Ovary (tissue), 10 donors: Measurements from ENCODE around the gene UGGT2. TPM values are rescaled to one million over a fixed set of nuclear protein-coding genes. Genes with fewer than 3 reads are reported as not detected.

Source experiments
- DNase-seq, 5 donors: peaks; one replicate each; pipeline ENCODE4 v3.0.0-alpha.2; 2019 to 2020
- H3K27ac ChIP-seq, 2 donors: fragments of 200-600 bp; one replicate each; pipeline versions ENCODE4 v1.5.1 to v1.8.0; 2019 to 2022
- H3K27me3 ChIP-seq: fragments of 200-600 bp; one replicate; pipeline ENCODE4 v1.8.0; 2022
- H3K36me3 ChIP-seq: fragments of 200-600 bp; sonication (generic); one replicate; pipeline ENCODE4 v1.5.1; 2019
- H3K4me1 ChIP-seq: one replicate; pipeline ENCODE4 v1.8.1; 2013; ENCODE audit warnings: mild to moderate bottlenecking, moderate library complexity; ENCODE audit not compliant: insufficient read depth
- H3K4me3 ChIP-seq: fragments of 200-600 bp; sonication (generic); one replicate; pipeline ENCODE4 v1.5.1; 2017
- H3K9me3 ChIP-seq, 2 donors: fragments of 200-600 bp in 1 of 2; sonication (generic) in 1 of 2; one replicate each; pipeline versions ENCODE4 v1.5.1 to v1.8.1; 2013 to 2019; ENCODE audit warnings: mild to moderate bottlenecking in 1 of 2, moderate library complexity in 1 of 2
- EP300 ChIP-seq: sonication (generic); formaldehyde crosslinking; IDR thresholded peaks from one replicate; pipeline ENCODE4 v1.6.1; 2017; ENCODE audit warnings: antibody characterized with exemption
- POLR2A ChIP-seq: fragments of 450-650 bp; IDR thresholded peaks from one replicate; pipeline ENCODE4 v1.6.1; 2017; ENCODE audit warnings: antibody characterized with exemption, mild to moderate bottlenecking, moderate library complexity
- WGBS, 3 donors: extraction: QIAGEN DNeasy Blood & Tissue Kit in 1 of 3; methylation state at CpG; one replicate each; pipeline versions ENCODE4 v1.1.5 to v1.1.7; 2013 to 2017; 5-methylcytosine and 5-hydroxymethylcytosine counted together
- intact Hi-C, 4 donors: fragments of 100-400 bp; cut with DNase I; formaldehyde crosslinking; loops; one replicate each; pipeline versions ENCODE4 v1.11.0 to v1.15.1; 2022 to 2023
- long read RNA-seq, 3 donors: library from polyadenylated mRNA in 2 of 3; unstranded in 2 of 3; transcript quantifications; one replicate each; pipeline ENCODE4 v2.0.0 and lab custom pipeline, GENCODE V29; 2021 to 2026
- polyA plus RNA-seq, 2 donors: library from polyadenylated mRNA; stranded (reverse); fragments of 200-250 nt in 1 of 2; fragments of 350-450 nt in 1 of 2; fragmentation: Illumina TruSeq in 1 of 2; extraction: RNeasy Lipid Tissue Mini Kit (QIAGEN cat#74804) in 1 of 2; gene quantifications; one replicate each; pipeline ENCODE4 v1.2.3, GENCODE V29; 2013 to 2014
- total RNA-seq, 7 donors: library from RNA; depleted of rRNA in 2 of 7; stranded (reverse); fragments of >200 nt in 2 of 7; fragmentation: NEBNext Ultra II Directional in 3 of 7; extraction: Animal tissue kit (Norgen Biotek cat#: 25700) in 3 of 7; gene quantifications; one replicate each; pipeline versions ENCODE4 v1.1.0 to v1.2.4, GENCODE V29; 2016 to 2023
- TF ChIP-seq, protein P1 (sequence below), 3 donors: fragments of 450-650 bp in 2 of 3; fragments of 200-600 bp in 1 of 3; IDR thresholded peaks; one replicate each; pipeline versions ENCODE4 v1.5.1 to v1.8.0; 2016 to 2022; ENCODE audit warnings: antibody characterized with exemption in 3 of 3, mild to moderate bottlenecking in 1 of 3
- donor health status: DM: no; HTN: no; CAD: no; lungs with moderate emphysema.
- donor health status: DM: no; HTN: no; CAD: no.
- donor health status: Bipolar disorder and iron deficiency.
- donor health status: DM: yes; HTN: yes; CAD: no.
- donor health status: DM: no; HTN: no; CAD: no.
- donor health status: DM: yes; HTN: yes; CAD: no.

The UGGT2 gene, protein sequence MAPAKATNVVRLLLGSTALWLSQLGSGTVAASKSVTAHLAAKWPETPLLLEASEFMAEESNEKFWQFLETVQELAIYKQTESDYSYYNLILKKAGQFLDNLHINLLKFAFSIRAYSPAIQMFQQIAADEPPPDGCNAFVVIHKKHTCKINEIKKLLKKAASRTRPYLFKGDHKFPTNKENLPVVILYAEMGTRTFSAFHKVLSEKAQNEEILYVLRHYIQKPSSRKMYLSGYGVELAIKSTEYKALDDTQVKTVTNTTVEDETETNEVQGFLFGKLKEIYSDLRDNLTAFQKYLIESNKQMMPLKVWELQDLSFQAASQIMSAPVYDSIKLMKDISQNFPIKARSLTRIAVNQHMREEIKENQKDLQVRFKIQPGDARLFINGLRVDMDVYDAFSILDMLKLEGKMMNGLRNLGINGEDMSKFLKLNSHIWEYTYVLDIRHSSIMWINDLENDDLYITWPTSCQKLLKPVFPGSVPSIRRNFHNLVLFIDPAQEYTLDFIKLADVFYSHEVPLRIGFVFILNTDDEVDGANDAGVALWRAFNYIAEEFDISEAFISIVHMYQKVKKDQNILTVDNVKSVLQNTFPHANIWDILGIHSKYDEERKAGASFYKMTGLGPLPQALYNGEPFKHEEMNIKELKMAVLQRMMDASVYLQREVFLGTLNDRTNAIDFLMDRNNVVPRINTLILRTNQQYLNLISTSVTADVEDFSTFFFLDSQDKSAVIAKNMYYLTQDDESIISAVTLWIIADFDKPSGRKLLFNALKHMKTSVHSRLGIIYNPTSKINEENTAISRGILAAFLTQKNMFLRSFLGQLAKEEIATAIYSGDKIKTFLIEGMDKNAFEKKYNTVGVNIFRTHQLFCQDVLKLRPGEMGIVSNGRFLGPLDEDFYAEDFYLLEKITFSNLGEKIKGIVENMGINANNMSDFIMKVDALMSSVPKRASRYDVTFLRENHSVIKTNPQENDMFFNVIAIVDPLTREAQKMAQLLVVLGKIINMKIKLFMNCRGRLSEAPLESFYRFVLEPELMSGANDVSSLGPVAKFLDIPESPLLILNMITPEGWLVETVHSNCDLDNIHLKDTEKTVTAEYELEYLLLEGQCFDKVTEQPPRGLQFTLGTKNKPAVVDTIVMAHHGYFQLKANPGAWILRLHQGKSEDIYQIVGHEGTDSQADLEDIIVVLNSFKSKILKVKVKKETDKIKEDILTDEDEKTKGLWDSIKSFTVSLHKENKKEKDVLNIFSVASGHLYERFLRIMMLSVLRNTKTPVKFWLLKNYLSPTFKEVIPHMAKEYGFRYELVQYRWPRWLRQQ (N-terminal part only)
- total RNA-seq (10 to 100 TPM; 25.1 to 52.6 (median 30.7) TPM), polyA plus RNA-seq (10 to 100 TPM in 1 of 2 donors, 1 to 10 TPM in 1; 7.7 to 18.3 TPM)
- long read RNA-seq, donor 1, transcript UGGT2-201 (8 exons, 2,240 nt): major isoform, 6 of 20 reads
- long read RNA-seq, donor 1, partial matches to known transcripts: 7 of 20 reads
- long read RNA-seq, donor 1, other reads (novel, unspliced or antisense): 5 of 20 reads
- long read RNA-seq, donor 2, partial matches to known transcripts: 9 of 12 reads
- long read RNA-seq, donor 2, other reads (novel, unspliced or antisense): 0 of 12 reads
- long read RNA-seq, donor 3, partial matches to known transcripts: 1 of 8 reads
- long read RNA-seq, donor 3, other reads (novel, unspliced or antisense): 3 of 8 reads

DNA sequence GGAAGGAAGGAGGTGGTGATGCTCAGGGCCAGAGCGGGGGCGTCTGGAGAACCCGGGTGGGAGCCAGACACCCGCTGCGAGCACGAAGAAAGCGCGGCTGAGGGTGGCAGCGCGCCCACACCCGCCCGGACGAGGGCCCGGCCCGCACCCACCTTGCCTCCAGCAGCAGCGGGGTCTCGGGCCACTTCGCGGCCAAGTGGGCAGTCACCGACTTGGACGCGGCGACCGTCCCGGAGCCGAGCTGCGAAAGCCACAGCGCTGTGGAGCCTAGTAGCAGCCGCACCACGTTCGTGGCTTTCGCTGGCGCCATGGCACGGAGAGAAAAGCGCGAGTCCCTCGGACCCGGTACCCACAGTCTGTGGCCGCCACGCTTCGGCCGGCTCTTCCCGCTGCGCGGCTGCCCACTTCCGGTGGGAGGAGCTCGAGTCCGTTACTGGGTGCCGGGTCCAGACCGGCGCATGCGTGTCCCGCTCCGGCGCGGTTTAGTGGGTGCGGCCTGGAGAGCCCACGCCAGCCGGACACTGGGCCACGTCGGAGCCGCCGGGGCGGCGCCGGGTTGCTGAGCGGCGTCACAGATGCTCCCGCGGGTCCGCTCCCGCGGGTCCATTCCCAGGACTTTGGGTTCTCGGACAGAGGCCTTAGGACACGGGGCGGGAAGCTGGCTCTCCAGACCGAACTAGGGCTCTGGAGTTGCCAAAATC lies at the start of gene UGGT2:
Gene UGGT2, minus strand, starts transcription at position 399 of the 701 bp plus-strand sequence. Its CDS starts 89 bp downstream, at position 310.
- Histone ChIP-seq H3K36me3 (no peaks in the 10 kb centered on the region), H3K27me3 (no peaks in the 10 kb centered on the region), H3K9me3 (no peaks in the 10 kb centered on the region), H3K4me3 (peak within 1 kb of the TSS; percentile 100), H3K4me1 (no peaks in the 10 kb centered on the region), H3K27ac (peak within 1 kb of the TSS; percentile 63 to 70)
- WGBS, 3 donors: 0 to 1% (median 1%) methylated on average over 35 to 77 of the region's 77 CpGs
- peak; percentile 93 to 96 (median 95) for DNase-seq
- TF ChIP-seq, protein P1, sequence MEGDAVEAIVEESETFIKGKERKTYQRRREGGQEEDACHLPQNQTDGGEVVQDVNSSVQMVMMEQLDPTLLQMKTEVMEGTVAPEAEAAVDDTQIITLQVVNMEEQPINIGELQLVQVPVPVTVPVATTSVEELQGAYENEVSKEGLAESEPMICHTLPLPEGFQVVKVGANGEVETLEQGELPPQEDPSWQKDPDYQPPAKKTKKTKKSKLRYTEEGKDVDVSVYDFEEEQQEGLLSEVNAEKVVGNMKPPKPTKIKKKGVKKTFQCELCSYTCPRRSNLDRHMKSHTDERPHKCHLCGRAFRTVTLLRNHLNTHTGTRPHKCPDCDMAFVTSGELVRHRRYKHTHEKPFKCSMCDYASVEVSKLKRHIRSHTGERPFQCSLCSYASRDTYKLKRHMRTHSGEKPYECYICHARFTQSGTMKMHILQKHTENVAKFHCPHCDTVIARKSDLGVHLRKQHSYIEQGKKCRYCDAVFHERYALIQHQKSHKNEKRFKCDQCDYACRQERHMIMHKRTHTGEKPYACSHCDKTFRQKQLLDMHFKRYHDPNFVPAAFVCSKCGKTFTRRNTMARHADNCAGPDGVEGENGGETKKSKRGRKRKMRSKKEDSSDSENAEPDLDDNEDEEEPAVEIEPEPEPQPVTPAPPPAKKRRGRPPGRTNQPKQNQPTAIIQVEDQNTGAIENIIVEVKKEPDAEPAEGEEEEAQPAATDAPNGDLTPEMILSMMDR (IDR thresholded peaks at IDR 0.05): no peak
- peak; percentile 80 for TF ChIP-seq POLR2A
- intact Hi-C loops: no loop called here

DNA sequence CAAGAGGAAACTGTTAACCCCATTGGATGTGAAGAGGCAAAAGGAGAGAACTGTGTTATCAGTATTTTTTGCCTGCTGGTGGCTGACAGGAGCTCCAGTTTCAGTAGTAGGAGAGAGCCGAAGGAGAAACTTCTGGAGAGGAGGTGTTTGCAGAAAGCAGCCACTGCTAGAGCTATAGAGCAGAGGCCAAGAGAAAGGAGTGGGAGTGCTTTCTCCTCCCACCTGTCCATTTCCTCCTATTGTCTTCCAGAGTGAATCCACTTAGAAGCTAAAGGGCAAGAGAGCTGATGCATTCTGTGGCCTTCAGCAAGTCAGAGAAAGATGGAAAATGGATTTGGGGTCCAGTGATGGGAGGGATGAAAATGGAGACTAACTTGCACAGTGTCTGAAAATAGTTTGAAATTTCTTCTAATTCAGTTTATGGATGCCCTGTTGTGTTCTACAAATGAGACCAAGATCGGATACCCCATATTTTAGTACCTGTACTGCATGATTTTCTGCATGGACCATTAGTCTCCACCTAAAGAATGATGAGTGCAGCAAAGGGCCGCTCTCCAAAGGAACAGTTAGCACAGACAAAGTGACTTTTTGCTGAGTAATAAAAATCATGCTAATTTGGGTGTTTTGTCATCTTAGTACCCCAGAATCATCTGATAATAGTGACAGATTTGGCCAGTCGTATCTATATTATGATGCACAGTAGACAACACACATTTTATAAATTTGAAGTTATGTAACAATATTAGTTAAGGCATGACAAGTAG lies 47.4 kb upstream of the UGGT2 start:
- Histone ChIP-seq H3K27me3 (no peaks in the 10 kb centered on the region), H3K27ac (no peak overlapping the region), H3K9me3 (no peaks in the 10 kb centered on the region), H3K4me3 (no peak overlapping the region), H3K36me3 (no peaks in the 10 kb centered on the region), H3K4me1 (no peaks in the 10 kb centered on the region)
- intact Hi-C loops: no loop called here
- TF ChIP-seq, protein P1 (IDR thresholded peaks at IDR 0.05): no peak
- TF ChIP-seq POLR2A (no peak), EP300 (no peak)
- WGBS, 3 donors: 73 to 79% (median 73%) methylated on average over 4 of the region's 4 CpGs
- no peak for DNase-seq

DNA sequence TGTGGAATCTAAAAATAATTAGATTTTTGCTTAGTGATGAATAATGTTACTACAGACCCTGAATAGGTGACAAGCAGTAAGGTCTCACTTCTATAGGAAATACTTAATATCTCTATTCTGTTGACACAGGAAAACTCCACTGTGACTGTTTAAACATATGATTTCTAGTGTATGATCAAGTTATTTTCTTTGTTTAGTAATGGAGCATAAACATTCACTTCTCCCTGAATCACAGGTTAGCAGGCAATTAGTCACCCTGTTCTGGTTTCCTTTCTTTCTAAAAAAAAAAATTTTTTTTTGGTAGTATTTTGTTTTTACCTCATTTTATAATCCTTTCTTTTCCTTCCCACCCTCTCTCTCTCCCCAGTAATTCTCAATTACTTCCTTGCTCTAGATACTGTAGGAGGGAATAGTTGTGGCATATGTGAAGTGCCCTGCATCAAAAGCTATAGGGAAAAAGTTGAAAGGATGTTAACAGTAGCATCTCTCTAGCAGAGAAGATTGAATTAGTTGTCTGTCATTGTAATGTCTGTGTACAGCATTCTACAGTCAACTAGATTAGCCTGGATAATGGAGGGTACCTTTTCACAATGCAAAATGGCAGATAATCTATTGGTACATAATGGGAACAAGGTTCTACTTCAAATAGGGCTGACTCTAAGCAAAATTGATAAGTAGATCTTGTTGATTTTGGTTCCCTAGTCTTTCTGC lies 40.2 kb upstream of the UGGT2 start:
- no peak for DNase-seq
- intact Hi-C loops: no loop called here
- H3K27me3 ChIP-seq: no peaks in the 10 kb centered on the region
- no peaks in the 10 kb centered on the region for H3K36me3 ChIP-seq
- TF ChIP-seq POLR2A (no peak), EP300 (no peak)
- TF ChIP-seq, protein P1 (IDR thresholded peaks at IDR 0.05): no peak
- no peak overlapping the region for H3K4me3 ChIP-seq
- peaks cover 10% of the 10 kb centered on the region for H3K4me1 ChIP-seq
- H3K27ac ChIP-seq: no peak overlapping the region
- H3K9me3 ChIP-seq: no peaks in the 10 kb centered on the region
